Gastroesophageal sphincter (tissue), 3 donors: ENCODE measurements around the gene CTSK.

Experiments
- EP300 ChIP-seq: sonication (generic); formaldehyde crosslinking; IDR thresholded peaks from one replicate; pipeline ENCODE4 v1.6.1; 2017; ENCODE audit warnings: antibody characterized with exemption, mild to moderate bottlenecking
- POLR2A ChIP-seq, 2 donors: fragments of 450-650 bp; IDR thresholded peaks; one replicate each; pipeline ENCODE4 v1.6.1; 2017; ENCODE audit warnings: antibody characterized with exemption in 2 of 2, mild to moderate bottlenecking in 2 of 2, moderate library complexity in 1 of 2
- POLR2AphosphoS5 ChIP-seq: sonication (generic); formaldehyde crosslinking; IDR thresholded peaks from one replicate; pipeline ENCODE4 v1.6.1; 2017; ENCODE audit warnings: antibody characterized with exemption
- TF ChIP-seq, protein P1 (sequence below), 4 experiments: fragments of 200-600 bp in 2 of 4; fragments of 450-650 bp in 2 of 4; sonication (generic) in 1 of 4; IDR thresholded peaks; one replicate each; pipeline ENCODE4 v1.5.1; 2017 to 2019; ENCODE audit warnings: antibody characterized with exemption in 4 of 4, mild to moderate bottlenecking in 2 of 4, moderate library complexity in 2 of 4

DNA sequence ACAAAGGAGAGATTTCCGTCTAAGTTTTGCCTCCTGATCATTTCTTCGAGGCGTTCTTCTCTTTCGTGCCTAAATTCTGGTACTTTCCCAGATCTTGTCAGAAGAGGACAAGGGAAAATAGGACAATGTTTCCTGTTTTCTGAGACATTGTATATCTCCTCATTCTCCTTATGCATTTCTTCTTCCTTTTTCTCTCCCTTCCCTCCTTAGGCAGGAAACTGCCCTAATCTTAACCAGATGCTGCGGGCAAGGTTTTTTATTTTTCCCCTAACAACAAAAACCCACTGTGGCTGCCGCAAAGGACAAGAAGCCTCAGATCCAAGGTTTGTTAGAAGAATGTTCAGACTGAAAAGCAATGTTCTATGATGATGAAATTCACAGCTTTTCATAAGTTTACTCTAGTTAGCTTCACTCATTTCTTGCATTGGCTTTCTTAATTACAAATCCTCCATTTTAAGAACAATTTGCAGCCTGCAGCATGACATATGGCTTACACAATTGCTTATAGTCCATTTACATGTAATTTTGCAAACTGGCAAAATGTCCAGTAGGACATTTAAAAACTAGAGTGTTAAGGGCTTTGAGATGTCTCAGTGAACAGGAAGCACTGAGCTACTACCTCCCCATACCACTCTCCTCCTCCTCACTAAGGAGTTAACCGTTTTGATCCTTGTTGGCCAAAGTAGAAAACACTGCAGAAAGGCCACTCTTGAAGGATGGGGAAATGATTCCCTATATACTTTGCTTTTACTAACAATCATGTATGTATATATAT lies 624 bp downstream of the CTSK start:
- TF ChIP-seq POLR2AphosphoS5: no peak
- TF ChIP-seq, protein P1, sequence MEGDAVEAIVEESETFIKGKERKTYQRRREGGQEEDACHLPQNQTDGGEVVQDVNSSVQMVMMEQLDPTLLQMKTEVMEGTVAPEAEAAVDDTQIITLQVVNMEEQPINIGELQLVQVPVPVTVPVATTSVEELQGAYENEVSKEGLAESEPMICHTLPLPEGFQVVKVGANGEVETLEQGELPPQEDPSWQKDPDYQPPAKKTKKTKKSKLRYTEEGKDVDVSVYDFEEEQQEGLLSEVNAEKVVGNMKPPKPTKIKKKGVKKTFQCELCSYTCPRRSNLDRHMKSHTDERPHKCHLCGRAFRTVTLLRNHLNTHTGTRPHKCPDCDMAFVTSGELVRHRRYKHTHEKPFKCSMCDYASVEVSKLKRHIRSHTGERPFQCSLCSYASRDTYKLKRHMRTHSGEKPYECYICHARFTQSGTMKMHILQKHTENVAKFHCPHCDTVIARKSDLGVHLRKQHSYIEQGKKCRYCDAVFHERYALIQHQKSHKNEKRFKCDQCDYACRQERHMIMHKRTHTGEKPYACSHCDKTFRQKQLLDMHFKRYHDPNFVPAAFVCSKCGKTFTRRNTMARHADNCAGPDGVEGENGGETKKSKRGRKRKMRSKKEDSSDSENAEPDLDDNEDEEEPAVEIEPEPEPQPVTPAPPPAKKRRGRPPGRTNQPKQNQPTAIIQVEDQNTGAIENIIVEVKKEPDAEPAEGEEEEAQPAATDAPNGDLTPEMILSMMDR (IDR thresholded peaks at IDR 0.05): no peak
- TF ChIP-seq EP300: no peak
- TF ChIP-seq POLR2A (IDR thresholded peaks at IDR 0.05): no peak
